Panc1 (cell line): ENCODE data around the gene CDK17. TPM values are rescaled to one million over a fixed set of nuclear protein-coding genes. Genes with fewer than 3 reads are reported as not detected.

Experiments used
- ATAC-seq: fragments of 200-7000 bp; cut with Tn5 transposase; 2 replicates; pipeline ENCODE4 v1.9.1; 2020; ENCODE audit warnings: mild to moderate bottlenecking, moderate library complexity
- BruUV-seq: library from RNA; stranded (reverse); fragments of 400-500 nt; replicated peaks from 2 replicates; lab custom pipeline; 2021; lab: Mats Ljungman, UMichigan
- CTCF ChIA-PET: fragments of 300-600 bp; sonication (Branson Sonifier 250); formaldehyde crosslinking; loops from one replicate; lab custom pipeline; 2022; ENCODE audit warnings: antibody characterized with exemption; lab: Charles Lee
- POLR2A ChIA-PET: fragments of 300-600 bp; sonication (Branson Sonifier 250); formaldehyde crosslinking; loops from one replicate; lab custom pipeline; 2022; ENCODE audit warnings: antibody characterized with exemption; lab: Charles Lee
- DNase-seq: peaks from one replicate; pipeline ENCODE4 v3.0.0-alpha.2; 2010; ENCODE audit warnings: low read depth, low spot score
- H3K27ac ChIP-seq: 2 replicates; pipeline ENCODE4 v1.5.1; 2011; ENCODE audit warnings: mild to moderate bottlenecking, low read length, inconsistent platforms
- H3K27me3 ChIP-seq: fragments of 200-500 bp; sonication (Bioruptor generic); 2 replicates; pipeline ENCODE4 v1.6.0; 2014; ENCODE audit warnings: low read length, inconsistent platforms; ENCODE audit not compliant: control insufficient read depth, insufficient read depth
- H3K36me3 ChIP-seq: fragments of 200-500 bp; sonication (Bioruptor generic); 2 replicates; pipeline ENCODE4 v1.5.1; 2014; ENCODE audit warnings: inconsistent platforms, mild to moderate bottlenecking, low read length, moderate library complexity; ENCODE audit not compliant: control insufficient read depth, insufficient read depth
- H3K4me1 ChIP-seq: 2 replicates; pipeline ENCODE4 v1.5.1; 2011; ENCODE audit warnings: inconsistent platforms, mild to moderate bottlenecking, low read length, moderate library complexity; ENCODE audit not compliant: control insufficient read depth, insufficient read depth
- H3K4me3 ChIP-seq, 2 experiments: 2 replicates each; pipeline ENCODE4 v1.5.1; 2011 to 2012; ENCODE audit warnings: low read depth in 2 of 2, low read length in 2 of 2, mild to moderate bottlenecking in 2 of 2, inconsistent platforms in 1 of 2, moderate library complexity in 1 of 2
- H3K9me3 ChIP-seq: fragments of 200-500 bp; sonication (Bioruptor generic); 2 replicates; pipeline ENCODE4 v1.5.1; 2014; ENCODE audit warnings: low read depth, mild to moderate bottlenecking, inconsistent platforms, low read length, moderate library complexity; ENCODE audit not compliant: control insufficient read depth, insufficient read depth
- CTCF ChIP-seq: fragments of 450-650 bp; IDR thresholded peaks from 2 replicates; pipeline ENCODE4 v1.5.1; 2017; ENCODE audit warnings: mild to moderate bottlenecking
- POLR2AphosphoS5 ChIP-seq: IDR thresholded peaks from 2 replicates; pipeline ENCODE4 v1.6.1; 2012; ENCODE audit warnings: mild to moderate bottlenecking, low read depth, low read length, moderate library complexity
- REST ChIP-seq, 2 experiments: IDR thresholded peaks; 2 replicates each; pipeline ENCODE4 v1.6.1; 2011 to 2012; ENCODE audit warnings: low read depth in 2 of 2, control low read depth in 1 of 2, low read length in 1 of 2, mild to moderate bottlenecking in 1 of 2, moderate library complexity in 1 of 2; ENCODE audit not compliant: insufficient read depth in 1 of 2
- SIN3A ChIP-seq: IDR thresholded peaks from 2 replicates; pipeline ENCODE4 v1.6.1; 2012; ENCODE audit warnings: low read depth, mild to moderate bottlenecking, low read length, moderate library complexity, borderline replicate concordance; ENCODE audit not compliant: insufficient read depth
- TCF7L2 ChIP-seq: IDR thresholded peaks from 2 replicates; pipeline ENCODE4 v1.6.1; 2011; ENCODE audit warnings: mild to moderate bottlenecking, low read depth, low read length, inconsistent platforms
- in situ Hi-C: cut with HindIII; loops from 2 replicates; pipeline ENCODE4 v1.10.0; 2016; ENCODE audit warnings: low sequenced_read_pairs, low pct_unique_long_range_greater_than_20kb
- intact Hi-C: fragments of 100-400 bp; cut with micrococcal nuclease; formaldehyde crosslinking; loops from one replicate; pipeline ENCODE4 v1.10.0; 2022; ENCODE audit not compliant: unreplicated experiment
- total RNA-seq: library from RNA; stranded (reverse); gene quantifications from one replicate; pipeline ENCODE4 v1.2.1, GENCODE V29; 2021; ENCODE audit not compliant: unreplicated experiment

CDK17 gene
- total RNA-seq, 1 experiment from 2014 or later, result 23.2 TPM

DNA sequence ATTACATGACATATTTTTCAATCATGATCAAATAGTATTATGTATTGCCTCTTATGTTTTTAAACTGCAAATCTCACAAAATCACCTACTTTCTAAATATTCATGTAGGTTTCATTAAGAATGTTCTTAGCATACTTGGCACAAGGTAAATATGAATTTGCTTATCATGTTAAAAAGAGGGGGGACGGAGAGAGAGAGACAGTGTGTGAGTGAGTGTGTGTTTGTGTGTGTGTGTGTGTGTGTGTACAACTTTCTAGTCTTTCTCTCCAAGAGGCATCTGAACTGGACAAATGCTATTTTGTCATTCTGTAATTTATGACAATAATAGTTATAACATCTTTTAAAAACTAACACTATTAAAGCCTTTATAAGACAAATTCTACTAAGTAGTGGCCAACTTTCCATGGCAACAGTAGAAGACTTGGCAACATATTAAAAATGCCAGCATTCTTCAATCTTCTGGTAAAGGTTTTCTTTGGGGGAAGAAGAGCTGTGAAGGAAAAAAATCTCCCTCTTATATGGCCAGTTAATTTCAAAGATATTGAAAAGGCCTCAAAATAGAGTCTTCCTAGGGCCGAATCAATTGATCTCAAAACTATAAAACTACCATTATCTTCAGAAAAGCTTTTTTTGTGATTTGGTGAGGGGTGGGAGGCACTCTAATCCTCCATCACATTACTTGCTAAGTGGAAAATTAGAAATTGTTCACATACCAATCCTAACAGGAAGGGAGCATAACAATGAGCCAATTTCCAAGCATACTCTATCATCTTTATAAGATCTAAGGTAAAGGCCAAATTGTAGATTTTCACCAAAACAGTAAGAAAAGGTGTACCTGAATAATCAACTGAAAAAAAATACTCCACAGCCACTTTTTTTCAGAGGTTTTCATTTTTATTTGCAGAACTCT lies 28.2 kb downstream of the CDK17 start:
- in situ Hi-C loops (no loop called here), intact Hi-C loops (no loop called here)
- Histone ChIP-seq H3K4me3 (no peak overlapping the region), H3K36me3 (no peaks in the 10 kb centered on the region), H3K9me3 (no peaks in the 10 kb centered on the region), H3K27ac (no peak overlapping the region), H3K27me3 (no peaks in the 10 kb centered on the region), H3K4me1 (peaks cover 16% of the 10 kb centered on the region)
- ChIA-PET POLR2A (no interaction called here), CTCF (no interaction called here)
- BruUV-seq, result no TSS peak
- DNase-seq, result no peak
- TF ChIP-seq TCF7L2 (no peak), CTCF (no peak), SIN3A (no peak), REST (IDR thresholded peaks at IDR 0.05; ENCODE audit: insufficient read depth in 1 of 2, low read depth in 2 of 2, low read length in 1 of 2) (no peak), POLR2AphosphoS5 (no peak)
- ATAC-seq, result no peak

DNA sequence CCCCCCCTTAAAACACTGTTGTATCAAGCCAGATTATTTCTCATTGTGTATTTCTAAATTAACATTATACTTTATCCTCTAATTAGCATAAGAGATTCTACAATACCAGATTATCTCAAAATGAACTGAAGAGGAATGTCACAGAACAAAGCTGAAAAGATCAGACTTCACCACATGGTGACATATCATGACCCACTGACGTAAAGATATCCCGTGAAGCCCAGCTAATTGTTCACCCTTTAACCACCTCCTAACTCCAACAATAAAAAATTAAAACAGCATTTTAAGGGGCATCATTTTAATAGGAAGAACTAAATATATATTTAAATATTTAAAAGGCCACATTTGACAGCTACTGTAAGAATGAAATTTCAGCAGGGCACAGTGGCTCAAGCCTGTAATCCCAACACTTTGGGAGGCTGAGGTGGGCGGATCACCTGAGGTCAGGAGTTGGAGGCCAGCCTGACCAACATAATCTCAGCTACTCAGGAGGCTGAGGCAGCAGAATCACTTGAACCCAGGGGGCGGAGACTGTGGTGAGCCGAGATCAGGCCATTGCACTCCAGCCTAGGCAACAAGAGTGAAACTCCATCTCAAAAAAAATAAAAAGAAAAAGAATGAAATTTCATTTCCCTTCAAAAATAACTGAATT lies 29.0 kb downstream of the CDK17 start:
- in situ Hi-C loops, result no loop called here
- Histone ChIP-seq H3K4me3 (no peak overlapping the region), H3K4me1 (peaks cover 16% of the 10 kb centered on the region), H3K36me3 (no peaks in the 10 kb centered on the region), H3K9me3 (no peaks in the 10 kb centered on the region), H3K27ac (no peak overlapping the region), H3K27me3 (no peaks in the 10 kb centered on the region)
- CTCF ChIA-PET, result no interaction called here
- ATAC-seq, result no peak
- TF ChIP-seq POLR2AphosphoS5 (no peak), SIN3A (no peak), CTCF (no peak), REST (IDR thresholded peaks at IDR 0.05; ENCODE audit: insufficient read depth in 1 of 2, low read depth in 2 of 2, low read length in 1 of 2) (no peak), TCF7L2 (no peak)
- POLR2A ChIA-PET, result no interaction called here
- BruUV-seq, result no TSS peak
- no peak for DNase-seq
- intact Hi-C loops, result no loop called here
